Measurements from ENCODE around the gene KLHL3.

The KLHL3 gene

GRCh38 chr5:137603891-137604290 lies 132.0 kb downstream of the KLHL3 start:
- no peaks in the 10 kb centered on the region for H3K9me3 ChIP-seq (ENCODE audit: control insufficient read depth, insufficient read depth, low read length)
- no peak for TF ChIP-seq EZH2phosphoT487 (IDR thresholded peaks at IDR 0.05; ENCODE audit: borderline replicate concordance, low read length)
- TF ChIP-seq, protein P1, sequence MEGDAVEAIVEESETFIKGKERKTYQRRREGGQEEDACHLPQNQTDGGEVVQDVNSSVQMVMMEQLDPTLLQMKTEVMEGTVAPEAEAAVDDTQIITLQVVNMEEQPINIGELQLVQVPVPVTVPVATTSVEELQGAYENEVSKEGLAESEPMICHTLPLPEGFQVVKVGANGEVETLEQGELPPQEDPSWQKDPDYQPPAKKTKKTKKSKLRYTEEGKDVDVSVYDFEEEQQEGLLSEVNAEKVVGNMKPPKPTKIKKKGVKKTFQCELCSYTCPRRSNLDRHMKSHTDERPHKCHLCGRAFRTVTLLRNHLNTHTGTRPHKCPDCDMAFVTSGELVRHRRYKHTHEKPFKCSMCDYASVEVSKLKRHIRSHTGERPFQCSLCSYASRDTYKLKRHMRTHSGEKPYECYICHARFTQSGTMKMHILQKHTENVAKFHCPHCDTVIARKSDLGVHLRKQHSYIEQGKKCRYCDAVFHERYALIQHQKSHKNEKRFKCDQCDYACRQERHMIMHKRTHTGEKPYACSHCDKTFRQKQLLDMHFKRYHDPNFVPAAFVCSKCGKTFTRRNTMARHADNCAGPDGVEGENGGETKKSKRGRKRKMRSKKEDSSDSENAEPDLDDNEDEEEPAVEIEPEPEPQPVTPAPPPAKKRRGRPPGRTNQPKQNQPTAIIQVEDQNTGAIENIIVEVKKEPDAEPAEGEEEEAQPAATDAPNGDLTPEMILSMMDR (IDR thresholded peaks at IDR 0.05; ENCODE audit: low read depth, low read length, poor library complexity, severe bottlenecking) = no peak

GRCh38 chr5:137603356-137603755 lies 132.5 kb downstream of the KLHL3 start:
- Histone ChIP-seq H3K4me2 (ENCODE audit: low read length) (no peak overlapping the region), H3K79me2 (ENCODE audit: control insufficient read depth, low read length) (no peaks in the 10 kb centered on the region), H3K36me3 (ENCODE audit: control insufficient read depth, low read length) (no peaks in the 10 kb centered on the region), H3K27ac (ENCODE audit: low read depth, low read length) (no peak overlapping the region), H3K9me2 (replicated peaks; ENCODE audit: control insufficient read depth, low read length) (no peaks in the 10 kb centered on the region), H4K20me1 (ENCODE audit: control insufficient read depth, insufficient read depth, low read depth, low read length) (no peaks in the 10 kb centered on the region), H3K4me3 (ENCODE audit: low read length) (no peak overlapping the region), H3F3A (ENCODE audit: control insufficient read depth, insufficient read depth) (no peaks in the 10 kb centered on the region), H3K9me3 (ENCODE audit: control insufficient read depth, insufficient read depth, low read length) (no peaks in the 10 kb centered on the region), H3K27me3 (ENCODE audit: control insufficient read depth, low read length) (peaks cover 31% of the 10 kb centered on the region), H3K4me1 (ENCODE audit: control insufficient read depth, low read length) (no peaks in the 10 kb centered on the region)
- TF ChIP-seq EZH2phosphoT487 (IDR thresholded peaks at IDR 0.05; ENCODE audit: borderline replicate concordance, low read length) = no peak
- TF ChIP-seq, protein P1 (IDR thresholded peaks at IDR 0.05; ENCODE audit: low read depth, low read length, poor library complexity, severe bottlenecking) = no peak

More at GRCh38 chr5:137603891-137604290, 132.0 kb downstream of the KLHL3 start:
- Histone ChIP-seq H3K27ac (ENCODE audit: low read depth, low read length) (no peak overlapping the region), H3F3A (ENCODE audit: control insufficient read depth, insufficient read depth) (no peaks in the 10 kb centered on the region), H3K4me3 (ENCODE audit: low read length) (no peak overlapping the region), H4K20me1 (ENCODE audit: control insufficient read depth, insufficient read depth, low read depth, low read length) (no peaks in the 10 kb centered on the region), H3K79me2 (ENCODE audit: control insufficient read depth, low read length) (no peaks in the 10 kb centered on the region), H3K4me2 (ENCODE audit: low read length) (no peak overlapping the region), H3K9me2 (replicated peaks; ENCODE audit: control insufficient read depth, low read length) (no peaks in the 10 kb centered on the region), H3K27me3 (ENCODE audit: control insufficient read depth, low read length) (peaks cover 28% of the 10 kb centered on the region), H3K36me3 (ENCODE audit: control insufficient read depth, low read length) (no peaks in the 10 kb centered on the region), H3K4me1 (ENCODE audit: control insufficient read depth, low read length) (no peaks in the 10 kb centered on the region)

GRCh38 chr5:137602721-137603273 lies 133.1 kb downstream of the KLHL3 start:
- peaks cover 27% of the 10 kb centered on the region for H3K27me3 ChIP-seq (ENCODE audit: control insufficient read depth, low read length)
- H3F3A ChIP-seq (ENCODE audit: control insufficient read depth, insufficient read depth) = no peaks in the 10 kb centered on the region
- no peaks in the 10 kb centered on the region for H3K9me3 ChIP-seq (ENCODE audit: control insufficient read depth, insufficient read depth, low read length)

More at GRCh38 chr5:137602721-137603273, 133.1 kb downstream of the KLHL3 start:
- no peak overlapping the region for H3K4me3 ChIP-seq (ENCODE audit: low read length)
- no peaks in the 10 kb centered on the region for H3K79me2 ChIP-seq (ENCODE audit: control insufficient read depth, low read length)
- no peaks in the 10 kb centered on the region for H3K36me3 ChIP-seq (ENCODE audit: control insufficient read depth, low read length)
- no peaks in the 10 kb centered on the region for H4K20me1 ChIP-seq (ENCODE audit: control insufficient read depth, insufficient read depth, low read depth, low read length)
- H3K4me1 ChIP-seq (ENCODE audit: control insufficient read depth, low read length) = no peaks in the 10 kb centered on the region
- H3K4me2 ChIP-seq (ENCODE audit: low read length) = no peak overlapping the region
- no peak overlapping the region for H3K27ac ChIP-seq (ENCODE audit: low read depth, low read length)
- no peaks in the 10 kb centered on the region for H3K9me2 ChIP-seq (replicated peaks; ENCODE audit: control insufficient read depth, low read length)
- TF ChIP-seq EZH2phosphoT487 (IDR thresholded peaks at IDR 0.05; ENCODE audit: borderline replicate concordance, low read length) = no peak
- TF ChIP-seq, protein P1 (IDR thresholded peaks at IDR 0.05; ENCODE audit: low read depth, low read length, poor library complexity, severe bottlenecking) = no peak
